22Rv1 (cell line): ENCODE results near the gene GRIPAP1.

Source experiments
- H3K27ac ChIP-seq: fragments of 450-650 bp; 2 replicates; pipeline ENCODE4 v1.5.1; 2017
- ZFX ChIP-seq: fragments of 450-650 bp; IDR thresholded peaks from 2 replicates; pipeline ENCODE4 v1.6.1; 2017; ENCODE audit warnings: antibody characterized with exemption, borderline replicate concordance
- TF ChIP-seq, protein P1 (sequence below): fragments of 450-650 bp; IDR thresholded peaks from 2 replicates; pipeline ENCODE4 v1.5.1; 2017; ENCODE audit warnings: mild to moderate bottlenecking

Gene GRIPAP1

DNA sequence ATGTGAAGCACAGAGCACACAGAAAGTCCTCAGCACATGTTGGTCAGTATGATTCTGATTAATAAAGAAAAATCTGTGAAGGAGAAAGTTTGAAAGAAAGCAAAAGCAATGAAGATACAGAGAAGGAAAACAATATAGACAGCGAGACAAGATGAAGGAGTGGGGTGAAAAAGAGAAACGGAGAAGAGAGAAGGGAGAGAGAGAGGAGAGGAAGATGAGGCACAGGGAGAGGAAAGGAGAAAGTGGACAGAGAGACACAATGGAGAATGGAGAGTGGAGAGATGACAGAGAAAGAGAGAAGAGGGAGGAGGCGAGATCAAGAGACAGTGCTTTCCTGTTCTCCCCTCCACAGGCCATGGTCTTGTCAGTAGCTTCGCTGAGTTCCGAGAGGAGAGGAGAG lies 26.5 kb downstream of the GRIPAP1 start:
- TF ChIP-seq ZFX = no peak
- TF ChIP-seq, protein P1, sequence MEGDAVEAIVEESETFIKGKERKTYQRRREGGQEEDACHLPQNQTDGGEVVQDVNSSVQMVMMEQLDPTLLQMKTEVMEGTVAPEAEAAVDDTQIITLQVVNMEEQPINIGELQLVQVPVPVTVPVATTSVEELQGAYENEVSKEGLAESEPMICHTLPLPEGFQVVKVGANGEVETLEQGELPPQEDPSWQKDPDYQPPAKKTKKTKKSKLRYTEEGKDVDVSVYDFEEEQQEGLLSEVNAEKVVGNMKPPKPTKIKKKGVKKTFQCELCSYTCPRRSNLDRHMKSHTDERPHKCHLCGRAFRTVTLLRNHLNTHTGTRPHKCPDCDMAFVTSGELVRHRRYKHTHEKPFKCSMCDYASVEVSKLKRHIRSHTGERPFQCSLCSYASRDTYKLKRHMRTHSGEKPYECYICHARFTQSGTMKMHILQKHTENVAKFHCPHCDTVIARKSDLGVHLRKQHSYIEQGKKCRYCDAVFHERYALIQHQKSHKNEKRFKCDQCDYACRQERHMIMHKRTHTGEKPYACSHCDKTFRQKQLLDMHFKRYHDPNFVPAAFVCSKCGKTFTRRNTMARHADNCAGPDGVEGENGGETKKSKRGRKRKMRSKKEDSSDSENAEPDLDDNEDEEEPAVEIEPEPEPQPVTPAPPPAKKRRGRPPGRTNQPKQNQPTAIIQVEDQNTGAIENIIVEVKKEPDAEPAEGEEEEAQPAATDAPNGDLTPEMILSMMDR = no peak
- H3K27ac ChIP-seq = no peak overlapping the region

GRCh38 chrX:48975041-48975440 lies 27.0 kb downstream of the GRIPAP1 start:
- TF ChIP-seq, protein P1 = no peak
- TF ChIP-seq ZFX = no peak
- no peak overlapping the region for H3K27ac ChIP-seq

DNA sequence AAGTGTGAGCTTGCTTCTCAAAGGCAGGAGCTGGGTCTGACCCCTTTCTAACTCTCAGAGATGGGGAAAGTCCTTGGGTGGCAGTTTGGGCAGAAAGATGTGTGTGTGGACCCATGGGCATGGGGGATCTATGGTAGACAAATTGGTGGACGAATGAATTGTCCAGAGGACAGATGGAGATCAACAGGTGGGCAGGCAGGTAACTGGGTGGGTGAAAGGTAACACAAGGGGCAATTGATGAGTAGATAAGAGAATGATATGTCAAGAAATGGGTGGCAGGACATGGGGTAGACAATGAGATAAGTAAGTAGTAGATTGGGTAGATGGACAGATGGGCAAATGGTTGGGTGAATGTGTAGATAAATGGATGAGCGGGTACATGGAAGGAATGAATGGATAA lies 27.5 kb downstream of the GRIPAP1 start:
- no peak for TF ChIP-seq ZFX
- TF ChIP-seq, protein P1 = no peak
- no peak overlapping the region for H3K27ac ChIP-seq

- H3K27ac ChIP-seq = no peak overlapping the region
- TF ChIP-seq, protein P1 = no peak
Measured at GRCh38 chrX:48974033-48974432, 28.0 kb downstream of the GRIPAP1 start.

DNA sequence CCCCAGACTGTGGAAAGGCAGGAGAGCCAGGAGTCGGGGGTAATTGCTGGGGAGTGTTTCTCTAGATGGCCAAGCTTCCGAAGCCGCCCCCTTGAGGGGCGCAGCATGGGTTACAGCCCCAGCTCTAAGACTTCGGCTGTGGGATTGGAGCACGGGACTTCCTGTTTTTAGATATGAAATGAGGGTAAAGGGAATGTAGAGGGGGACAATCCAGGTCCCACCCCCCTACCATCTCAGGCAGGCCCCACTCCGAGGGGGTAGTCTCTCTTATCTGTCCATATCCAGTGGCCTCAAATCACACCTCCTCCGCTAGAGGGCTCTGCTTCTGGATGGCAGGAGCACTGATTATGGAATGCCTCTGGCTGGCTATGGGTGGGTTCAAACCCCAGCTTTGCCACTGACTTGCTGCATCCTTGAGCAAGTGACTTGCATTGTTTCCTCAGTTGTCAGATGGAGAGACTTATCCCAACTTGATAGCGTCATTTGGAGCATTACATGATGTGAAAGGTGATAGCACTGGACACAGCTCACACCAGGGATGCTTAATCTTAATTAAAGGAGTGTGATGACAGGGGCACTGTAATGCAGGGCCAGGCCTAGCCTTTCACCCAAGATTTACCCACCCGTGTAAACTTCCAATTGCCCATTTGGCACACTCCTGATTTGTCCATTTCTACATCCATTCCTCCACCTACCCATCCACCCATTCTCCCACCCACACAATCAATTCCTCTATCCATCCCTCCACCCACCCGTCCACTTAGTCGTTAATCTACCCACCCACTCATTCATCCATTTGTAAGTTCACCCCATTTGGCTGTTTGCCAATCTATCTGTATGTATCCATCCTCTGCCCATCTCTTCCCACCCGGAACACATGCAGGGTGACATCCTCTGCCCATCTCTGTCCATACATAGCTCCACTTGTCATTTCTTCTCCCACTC lies 29.6 kb downstream of the GRIPAP1 start:
- no peak overlapping the region for H3K27ac ChIP-seq
- TF ChIP-seq, protein P1 = peak; percentile 79
- TF ChIP-seq ZFX = no peak

GRCh38 chrX:48971249-48972219 lies 30.5 kb downstream of the GRIPAP1 start, which contains the start of gene KCND1:
TSS of gene KCND1 (minus strand) at chrX:48971844. CDS start at chrX:48970271, 1,573 bp downstream.
- no peak within 1 kb of the TSS for H3K27ac ChIP-seq
- no peak for TF ChIP-seq ZFX
- TF ChIP-seq, protein P1 = no peak

GRCh38 chrX:48969471-48969870 lies 32.6 kb downstream of the GRIPAP1 start:
- TF ChIP-seq, protein P1 = no peak
- TF ChIP-seq ZFX = no peak
- no peak overlapping the region for H3K27ac ChIP-seq
